CD4-positive, alpha-beta T cell treated with Interleukin-10 for 1 hour (primary cell): Measurements from ENCODE around the gene SEMA3G.
A peak's percentile ranks its signal among the peaks of the same experiment; 100 is the strongest.

Source experiments
- DNase-seq: peaks from one replicate; pipeline ENCODE4 v3.0.0-alpha.2; 2020

Gene SEMA3G

DNA sequence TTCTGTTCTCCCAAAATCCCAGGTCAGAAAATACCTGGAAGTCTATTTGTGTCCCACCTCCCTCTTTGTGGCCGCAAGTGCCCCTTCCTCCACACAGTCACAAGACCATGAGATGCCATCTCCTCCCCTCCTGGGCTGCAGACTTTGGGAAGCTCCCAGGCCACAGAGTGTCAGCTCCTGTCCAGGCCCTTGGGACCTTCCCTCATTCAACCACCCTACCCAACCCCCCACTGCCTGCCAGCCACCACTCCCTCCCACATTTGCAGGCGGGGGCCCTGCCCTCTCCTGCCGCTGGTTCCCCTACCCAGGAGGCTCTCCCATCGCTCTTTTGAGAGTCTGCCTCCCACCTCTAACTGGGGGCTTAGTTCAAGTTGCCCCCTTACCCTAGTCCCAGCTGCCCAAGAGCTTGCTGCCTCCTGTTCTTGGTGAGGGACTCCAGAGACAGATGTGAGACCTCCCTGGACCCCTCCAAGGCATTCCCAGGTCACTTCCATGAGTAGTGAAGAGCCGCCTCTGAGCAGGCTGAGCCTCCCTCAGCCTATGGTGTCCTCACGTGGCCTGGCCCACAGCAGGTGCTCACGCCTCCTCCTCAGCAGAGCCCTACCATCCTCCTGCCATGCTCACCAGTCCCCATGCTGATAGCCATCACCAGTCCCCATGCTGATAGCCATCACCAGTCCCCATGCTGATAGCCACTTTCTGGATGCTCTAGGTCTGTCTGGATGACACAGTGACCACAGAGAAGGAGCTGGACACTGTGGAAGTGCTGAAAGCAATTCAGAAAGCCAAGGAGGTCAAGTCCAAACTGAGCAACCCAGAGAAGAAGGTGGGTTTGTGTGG, 34.4 kb upstream of the SEMA3G start:
- DNase-seq = no peak

DNA sequence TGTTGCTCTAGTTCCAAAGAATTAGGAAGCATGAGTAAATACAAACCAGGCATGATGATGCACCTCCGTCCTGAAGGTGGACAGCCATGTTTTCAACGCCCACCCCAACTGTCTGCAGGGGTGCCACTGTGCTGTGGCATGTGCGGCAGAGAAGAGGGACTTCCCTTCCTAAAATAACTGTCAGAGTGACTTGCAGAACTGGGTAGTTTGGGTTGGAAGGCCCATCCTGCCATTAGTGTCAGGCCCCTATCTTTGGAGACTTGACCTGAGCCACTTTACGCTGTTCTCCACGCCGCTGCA, 32.8 kb upstream of the SEMA3G start:
- no peak for DNase-seq

DNA sequence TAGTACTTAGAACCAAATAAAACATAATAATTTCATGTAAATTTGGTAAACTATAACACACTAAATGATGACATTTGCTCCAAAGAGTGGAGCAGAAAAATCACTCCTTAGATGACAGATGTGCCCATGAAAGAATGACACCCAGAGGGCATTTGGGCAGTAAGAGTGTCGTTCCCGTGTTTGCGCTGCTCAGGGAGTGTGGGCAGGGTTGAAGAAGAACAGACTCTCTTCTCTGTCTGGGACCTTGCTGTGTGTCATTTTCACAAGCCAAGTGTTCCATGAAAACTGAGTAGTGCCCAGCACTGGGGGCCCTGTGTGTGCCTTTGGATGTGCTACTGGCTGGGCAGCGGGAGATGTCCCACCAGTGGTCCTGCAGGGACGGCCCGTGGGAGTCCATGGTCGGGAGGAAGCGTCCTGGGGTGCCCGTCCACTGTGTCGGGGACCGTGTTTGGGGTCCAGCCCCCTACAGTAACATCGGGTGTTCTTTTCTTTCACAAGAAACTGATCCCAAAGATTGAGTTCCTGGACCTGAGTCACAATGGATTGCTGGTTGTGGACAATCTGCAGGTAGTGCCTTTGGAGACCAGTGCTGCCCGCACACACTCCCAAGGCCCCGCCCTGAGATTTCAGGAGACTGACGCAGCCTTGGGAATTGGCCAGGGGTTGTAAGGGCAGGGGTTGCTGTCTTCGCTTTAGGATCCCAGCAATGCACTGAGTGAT, 32.3 kb upstream of the SEMA3G start:
- no peak for DNase-seq

DNA sequence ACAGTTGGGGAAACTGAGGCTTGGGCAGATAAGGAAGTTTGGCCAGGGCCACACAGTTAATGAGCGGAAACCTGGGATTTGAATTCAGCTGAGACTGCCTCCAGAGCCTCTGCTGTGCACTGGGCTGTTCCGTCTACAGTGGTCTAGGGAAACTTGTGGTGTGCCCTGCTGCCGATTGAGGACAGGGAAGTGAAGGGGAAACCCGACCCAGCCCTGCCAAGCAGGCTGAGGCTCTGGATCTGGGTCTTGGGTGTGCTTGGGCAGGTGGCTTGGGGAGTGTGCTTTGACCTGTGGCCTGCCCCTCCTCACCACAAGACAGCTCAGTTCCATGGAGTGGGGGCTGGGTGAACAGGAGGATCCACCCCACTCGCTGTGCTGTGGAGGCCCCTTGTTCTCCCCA, 28.1 kb upstream of the SEMA3G start:
- no peak for DNase-seq

GRCh38 chr3:52472239-52473000, 27.5 kb upstream of the SEMA3G start:
- no peak for DNase-seq

- DNase-seq = peak; percentile 30
Observed at GRCh38 chr3:52471371-52472238, 26.7 kb upstream of the SEMA3G start.

DNA sequence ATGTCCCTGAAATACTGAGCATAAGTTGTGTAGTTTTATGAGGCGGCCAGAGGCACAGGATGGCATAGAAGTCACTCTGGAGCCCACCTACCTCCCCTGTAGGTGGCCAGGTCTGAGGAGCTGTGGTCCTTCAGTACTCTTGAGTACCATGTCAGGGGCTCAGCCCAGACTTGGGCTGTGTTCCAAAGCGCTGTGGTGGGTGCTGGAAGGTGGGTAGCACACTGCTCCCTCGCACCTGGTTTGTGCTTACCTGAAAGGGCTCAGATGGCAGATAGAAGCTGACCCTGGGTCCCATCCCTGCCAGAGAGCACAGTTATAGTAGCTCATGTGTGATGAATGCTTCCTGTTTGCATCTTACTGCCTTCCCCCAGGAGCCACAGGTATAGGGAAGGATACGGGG, 26.0 kb upstream of the SEMA3G start:
- no peak for DNase-seq

- DNase-seq = no peak
Observed at GRCh38 chr3:52469001-52469400, 24.1 kb upstream of the SEMA3G start.

DNA sequence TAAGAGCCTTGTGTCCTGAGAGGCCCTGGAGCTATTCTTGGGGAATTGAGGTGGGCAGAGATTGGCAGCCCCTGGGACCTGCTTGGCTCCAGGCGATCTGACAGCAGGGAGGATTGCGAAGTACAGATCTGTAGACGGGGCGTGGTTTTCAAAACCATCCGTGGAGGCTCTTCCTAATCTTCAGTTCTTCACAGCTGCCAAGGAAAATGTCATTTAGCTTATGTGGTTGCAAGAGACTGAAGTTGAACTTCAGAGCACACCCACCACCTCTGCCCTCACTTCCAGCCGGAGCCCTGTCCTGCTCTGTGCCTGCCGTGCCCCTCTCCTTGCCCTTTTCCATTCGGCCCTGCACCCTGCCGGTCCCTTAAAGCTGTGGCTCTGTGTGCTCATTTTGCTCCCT, 23.4 kb upstream of the SEMA3G start:
- DNase-seq = no peak

- DNase-seq = no peak
Observed at GRCh38 chr3:52463416-52463815, 18.5 kb upstream of the SEMA3G start.

GRCh38 chr3:52461874-52462273, 17.0 kb upstream of the SEMA3G start:
- no peak for DNase-seq

- peak; percentile 16 for DNase-seq
Observed at GRCh38 chr3:52458770-52459545, 14.1 kb upstream of the SEMA3G start.

DNA sequence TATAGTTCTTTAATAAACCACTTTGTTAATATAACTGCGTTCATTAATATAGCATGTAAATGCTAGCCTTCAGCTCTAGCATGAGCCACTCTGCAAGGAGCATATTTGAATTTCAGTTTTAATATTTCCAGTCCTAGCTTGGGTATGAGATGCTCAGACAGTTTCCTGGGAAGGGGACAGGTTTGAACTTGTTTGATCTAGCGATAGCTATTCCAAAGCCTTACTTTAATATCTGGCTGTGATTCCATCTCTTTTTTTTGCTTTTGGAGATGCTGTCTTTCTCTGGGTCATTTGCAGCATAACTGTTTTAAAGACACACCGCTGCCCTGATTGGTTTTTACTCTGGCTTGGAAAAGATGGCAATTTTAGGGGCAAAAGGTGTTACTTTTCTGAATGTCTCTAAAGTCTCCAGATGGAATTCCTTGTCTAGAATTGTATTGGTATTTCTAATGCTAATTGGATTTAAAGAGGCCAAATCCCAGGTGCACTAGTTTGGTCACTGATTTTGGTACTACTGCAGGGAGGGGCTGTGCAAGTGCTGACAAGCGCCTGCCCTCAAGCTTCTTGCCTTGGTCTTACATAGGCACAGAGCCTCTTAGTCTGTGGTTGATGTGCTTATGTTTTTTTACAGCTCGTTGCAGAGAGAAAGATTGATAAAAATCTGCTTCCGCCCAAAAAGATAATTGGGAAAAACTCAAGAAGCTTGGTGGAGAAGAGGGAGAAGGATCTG, 13.3 kb upstream of the SEMA3G start:
- DNase-seq = no peak

DNA sequence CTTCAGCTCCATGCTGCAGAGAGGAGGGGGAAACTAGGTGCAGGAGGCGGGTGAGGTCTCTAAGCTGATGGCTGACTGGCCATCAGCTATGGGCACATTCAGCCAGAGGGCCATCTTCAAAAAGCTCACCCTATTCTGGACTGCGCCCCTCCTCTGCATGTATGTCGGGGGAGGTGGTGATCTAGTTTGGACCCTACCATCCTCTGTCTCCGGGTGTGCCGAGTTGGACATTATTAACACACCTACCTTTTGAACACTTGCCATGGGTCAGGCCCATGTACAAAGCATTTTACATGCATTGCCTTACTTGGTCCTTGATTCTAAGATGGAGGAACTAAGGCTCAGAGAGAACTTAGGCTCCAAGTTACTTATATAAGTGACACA, 11.9 kb upstream of the SEMA3G start:
- no peak for DNase-seq

- DNase-seq = no peak
Observed at GRCh38 chr3:52456169-52456799, 11.4 kb upstream of the SEMA3G start.

DNA sequence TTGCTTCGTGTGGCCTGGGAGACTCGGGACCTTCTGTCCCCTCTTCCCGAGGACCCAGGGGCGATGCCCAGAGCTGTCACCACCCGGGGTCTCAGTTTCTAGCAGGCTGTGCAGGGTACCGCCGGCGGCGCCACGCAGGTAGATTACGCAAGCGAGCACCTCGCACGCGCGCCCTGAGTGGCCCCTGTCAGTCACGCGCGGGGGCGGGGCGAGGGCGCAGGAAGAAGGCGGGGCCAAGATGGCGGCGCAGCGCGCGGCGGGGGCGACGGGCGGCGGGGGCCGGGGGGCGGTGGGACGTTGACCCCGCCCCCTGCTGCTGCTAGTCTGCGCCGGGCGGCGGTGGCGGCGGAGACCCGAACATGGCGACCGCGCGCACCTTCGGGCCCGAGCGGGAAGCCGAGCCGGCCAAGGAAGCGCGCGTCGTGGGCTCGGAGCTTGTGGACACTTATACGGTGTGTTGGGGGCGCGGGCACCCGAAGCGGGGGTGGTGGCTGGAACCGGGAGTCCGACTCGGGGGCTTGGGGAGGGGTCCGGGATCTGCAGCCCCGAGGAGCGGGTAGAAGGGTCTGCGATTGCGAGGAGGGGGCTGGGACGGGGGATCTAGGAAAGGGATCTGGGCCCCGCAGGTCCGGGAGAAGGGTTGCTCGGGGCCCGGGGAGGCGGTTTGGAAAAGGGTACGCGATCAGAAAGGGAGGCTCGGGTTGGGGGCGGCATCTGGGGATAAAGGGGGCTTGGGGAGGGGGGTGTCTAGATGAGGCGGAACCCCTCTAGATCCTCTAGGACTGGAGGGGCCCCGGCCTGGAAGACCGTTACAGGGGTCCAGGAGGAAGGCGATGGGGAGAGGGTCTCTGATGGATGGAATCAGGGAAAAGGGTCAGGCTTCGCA, 10.6 kb upstream of the SEMA3G start, which contains the start of gene NISCH:
NISCH (plus strand) TSS at position 322 of the 886 bp plus-strand sequence; CDS start at position 360, 38 bp downstream.
- peak; percentile 97 for DNase-seq

GRCh38 chr3:52454938-52455282, 10.0 kb upstream of the SEMA3G start:
- no peak for DNase-seq

GRCh38 chr3:52454250-52454937, 9.5 kb upstream of the SEMA3G start:
- DNase-seq = no peak
